Measurements from ENCODE around the gene TSPAN2. TPM values are rescaled to one million over a fixed set of nuclear protein-coding genes. Genes with fewer than 3 reads are reported as not detected.

TSPAN2 gene
- total and polyA plus RNA-seq, 2 experiments from 2014 or later, result 11.2 to 11.8 TPM

GRCh38 chr1:115126516-115126915 lies 37.2 kb upstream of the TSPAN2 start (continued):
- TF ChIP-seq, protein P1, sequence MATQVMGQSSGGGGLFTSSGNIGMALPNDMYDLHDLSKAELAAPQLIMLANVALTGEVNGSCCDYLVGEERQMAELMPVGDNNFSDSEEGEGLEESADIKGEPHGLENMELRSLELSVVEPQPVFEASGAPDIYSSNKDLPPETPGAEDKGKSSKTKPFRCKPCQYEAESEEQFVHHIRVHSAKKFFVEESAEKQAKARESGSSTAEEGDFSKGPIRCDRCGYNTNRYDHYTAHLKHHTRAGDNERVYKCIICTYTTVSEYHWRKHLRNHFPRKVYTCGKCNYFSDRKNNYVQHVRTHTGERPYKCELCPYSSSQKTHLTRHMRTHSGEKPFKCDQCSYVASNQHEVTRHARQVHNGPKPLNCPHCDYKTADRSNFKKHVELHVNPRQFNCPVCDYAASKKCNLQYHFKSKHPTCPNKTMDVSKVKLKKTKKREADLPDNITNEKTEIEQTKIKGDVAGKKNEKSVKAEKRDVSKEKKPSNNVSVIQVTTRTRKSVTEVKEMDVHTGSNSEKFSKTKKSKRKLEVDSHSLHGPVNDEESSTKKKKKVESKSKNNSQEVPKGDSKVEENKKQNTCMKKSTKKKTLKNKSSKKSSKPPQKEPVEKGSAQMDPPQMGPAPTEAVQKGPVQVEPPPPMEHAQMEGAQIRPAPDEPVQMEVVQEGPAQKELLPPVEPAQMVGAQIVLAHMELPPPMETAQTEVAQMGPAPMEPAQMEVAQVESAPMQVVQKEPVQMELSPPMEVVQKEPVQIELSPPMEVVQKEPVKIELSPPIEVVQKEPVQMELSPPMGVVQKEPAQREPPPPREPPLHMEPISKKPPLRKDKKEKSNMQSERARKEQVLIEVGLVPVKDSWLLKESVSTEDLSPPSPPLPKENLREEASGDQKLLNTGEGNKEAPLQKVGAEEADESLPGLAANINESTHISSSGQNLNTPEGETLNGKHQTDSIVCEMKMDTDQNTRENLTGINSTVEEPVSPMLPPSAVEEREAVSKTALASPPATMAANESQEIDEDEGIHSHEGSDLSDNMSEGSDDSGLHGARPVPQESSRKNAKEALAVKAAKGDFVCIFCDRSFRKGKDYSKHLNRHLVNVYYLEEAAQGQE (IDR thresholded peaks at IDR 0.05; ENCODE audit: unreplicated experiment), result no peak
- TF ChIP-seq EZH2 (IDR thresholded peaks at IDR 0.05; ENCODE audit: low read depth, unreplicated experiment) (no peak), NANOG (IDR thresholded peaks at IDR 0.05; ENCODE audit: borderline replicate concordance) (no peak), CREB1 (CRISPR knock-in tag; IDR thresholded peaks at IDR 0.05; ENCODE audit: low read depth) (no peak), ZNF331 (CRISPR knock-in tag; IDR thresholded peaks at IDR 0.05; ENCODE audit: low read depth) (no peak)

GRCh38 chr1:115123116-115123515 lies 33.8 kb upstream of the TSPAN2 start:
- DNase-seq (ENCODE audit: low spot score) (no peak), ATAC-seq (no peak)
- Mint-ChIP-seq H3K9me3 (peaks cover 39% of the 10 kb centered on the region), H3K4me1 (no peaks in the 10 kb centered on the region), H3K4me3 (no peak overlapping the region), H3K36me3 (ENCODE audit: low read depth) (peaks cover 23% of the 10 kb centered on the region), H3K27me3 (ENCODE audit: insufficient read depth, low read depth, poor library complexity) (peaks cover 1% of the 10 kb centered on the region), H3K27ac (no peak overlapping the region)
- Histone ChIP-seq H3K79me2 (replicated peaks; ENCODE audit: insufficient read depth) (no peaks in the 10 kb centered on the region), H4K20me1 (replicated peaks; ENCODE audit: insufficient read depth) (no peaks in the 10 kb centered on the region), H3K4me2 (no peak overlapping the region), H3K4me3 (no peak overlapping the region), H3K27ac (ENCODE audit: low read depth) (no peak overlapping the region), H3K4me1 (ENCODE audit: insufficient read depth) (no peaks in the 10 kb centered on the region), H3K27me3 (ENCODE audit: insufficient read depth) (no peaks in the 10 kb centered on the region), H3K36me3 (ENCODE audit: insufficient read depth) (no peaks in the 10 kb centered on the region), H3F3A (replicated peaks; ENCODE audit: low read depth) (no peaks in the 10 kb centered on the region), H2AFZ (no peak overlapping the region), H3K9me2 (ENCODE audit: insufficient read depth) (0 out of 2 replicates have a peak, but pooled peaks cover 3% of the 10 kb centered on the region)
- no peak for TF ChIP-seq EZH2 (IDR thresholded peaks at IDR 0.05; ENCODE audit: low read depth, unreplicated experiment)
- TF ChIP-seq CREB1 (CRISPR knock-in tag; IDR thresholded peaks at IDR 0.05; ENCODE audit: low read depth), result no peak
- no peak for TF ChIP-seq ZNF331 (CRISPR knock-in tag; IDR thresholded peaks at IDR 0.05; ENCODE audit: low read depth)
- TF ChIP-seq, protein P1 (IDR thresholded peaks at IDR 0.05; ENCODE audit: unreplicated experiment), result no peak
- TF ChIP-seq ZNF114 (CRISPR knock-in tag; IDR thresholded peaks at IDR 0.05), result no peak
- no peak for TF ChIP-seq POLR2AphosphoS5 (IDR thresholded peaks at IDR 0.05; ENCODE audit: low read depth)
- no peak for TF ChIP-seq JUNB (IDR thresholded peaks at IDR 0.05; ENCODE audit: unreplicated experiment)
- no peak for TF ChIP-seq EZH2phosphoT487 (IDR thresholded peaks at IDR 0.05; ENCODE audit: unreplicated experiment)
- TF ChIP-seq, protein P2, sequence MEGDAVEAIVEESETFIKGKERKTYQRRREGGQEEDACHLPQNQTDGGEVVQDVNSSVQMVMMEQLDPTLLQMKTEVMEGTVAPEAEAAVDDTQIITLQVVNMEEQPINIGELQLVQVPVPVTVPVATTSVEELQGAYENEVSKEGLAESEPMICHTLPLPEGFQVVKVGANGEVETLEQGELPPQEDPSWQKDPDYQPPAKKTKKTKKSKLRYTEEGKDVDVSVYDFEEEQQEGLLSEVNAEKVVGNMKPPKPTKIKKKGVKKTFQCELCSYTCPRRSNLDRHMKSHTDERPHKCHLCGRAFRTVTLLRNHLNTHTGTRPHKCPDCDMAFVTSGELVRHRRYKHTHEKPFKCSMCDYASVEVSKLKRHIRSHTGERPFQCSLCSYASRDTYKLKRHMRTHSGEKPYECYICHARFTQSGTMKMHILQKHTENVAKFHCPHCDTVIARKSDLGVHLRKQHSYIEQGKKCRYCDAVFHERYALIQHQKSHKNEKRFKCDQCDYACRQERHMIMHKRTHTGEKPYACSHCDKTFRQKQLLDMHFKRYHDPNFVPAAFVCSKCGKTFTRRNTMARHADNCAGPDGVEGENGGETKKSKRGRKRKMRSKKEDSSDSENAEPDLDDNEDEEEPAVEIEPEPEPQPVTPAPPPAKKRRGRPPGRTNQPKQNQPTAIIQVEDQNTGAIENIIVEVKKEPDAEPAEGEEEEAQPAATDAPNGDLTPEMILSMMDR (conservative IDR thresholded peaks at IDR 0.05; ENCODE audit: low read depth in 2 of 2), result no peak
- TF ChIP-seq STAT1 (IDR thresholded peaks at IDR 0.05; ENCODE audit: unreplicated experiment), result no peak
- no peak for TF ChIP-seq ETS1 (IDR thresholded peaks at IDR 0.05)
- no peak for TF ChIP-seq NANOG (IDR thresholded peaks at IDR 0.05; ENCODE audit: borderline replicate concordance)

Measured in GM23338 (cell line).